ENCODE results near the gene CFTR. TPM values are rescaled to one million over a fixed set of nuclear protein-coding genes. Genes with fewer than 3 reads are reported as not detected.

Gene CFTR
- total RNA-seq, 1 experiment from 2014 or later: 0.19 TPM

DNA sequence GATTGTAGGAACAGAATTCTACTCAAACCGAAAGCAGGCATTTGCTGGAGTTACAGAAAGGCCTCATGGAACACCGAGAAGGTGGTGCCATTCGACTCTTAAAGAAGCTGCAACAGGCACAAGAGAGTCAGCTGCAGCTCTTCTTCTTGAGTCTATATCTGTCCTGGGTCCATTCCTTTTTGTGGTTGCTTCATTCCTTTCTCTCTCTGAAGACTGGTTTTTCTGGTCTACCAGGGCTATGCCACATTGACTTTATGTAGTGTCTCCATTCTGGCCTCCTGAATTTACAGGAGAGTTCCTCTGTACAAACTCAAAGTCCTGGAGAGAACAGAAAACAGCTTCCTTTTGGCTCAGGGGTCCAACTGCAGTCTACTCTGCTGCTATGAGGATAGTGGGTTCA lies 132.8 kb downstream of the CFTR start:
- intact Hi-C loops (cut with micrococcal nuclease; ENCODE audit: unreplicated experiment): no loop called here
- no peaks in the 10 kb centered on the region for H3K27me3 ChIP-seq (replicated peaks; ENCODE audit: insufficient read depth, low read depth, low read length, poor library complexity)
- TF ChIP-seq EZH2 (IDR thresholded peaks at IDR 0.05; ENCODE audit: borderline replicate concordance, low read depth, low read length, poor library complexity, severe bottlenecking): no peak
- TF ChIP-seq, protein P1, sequence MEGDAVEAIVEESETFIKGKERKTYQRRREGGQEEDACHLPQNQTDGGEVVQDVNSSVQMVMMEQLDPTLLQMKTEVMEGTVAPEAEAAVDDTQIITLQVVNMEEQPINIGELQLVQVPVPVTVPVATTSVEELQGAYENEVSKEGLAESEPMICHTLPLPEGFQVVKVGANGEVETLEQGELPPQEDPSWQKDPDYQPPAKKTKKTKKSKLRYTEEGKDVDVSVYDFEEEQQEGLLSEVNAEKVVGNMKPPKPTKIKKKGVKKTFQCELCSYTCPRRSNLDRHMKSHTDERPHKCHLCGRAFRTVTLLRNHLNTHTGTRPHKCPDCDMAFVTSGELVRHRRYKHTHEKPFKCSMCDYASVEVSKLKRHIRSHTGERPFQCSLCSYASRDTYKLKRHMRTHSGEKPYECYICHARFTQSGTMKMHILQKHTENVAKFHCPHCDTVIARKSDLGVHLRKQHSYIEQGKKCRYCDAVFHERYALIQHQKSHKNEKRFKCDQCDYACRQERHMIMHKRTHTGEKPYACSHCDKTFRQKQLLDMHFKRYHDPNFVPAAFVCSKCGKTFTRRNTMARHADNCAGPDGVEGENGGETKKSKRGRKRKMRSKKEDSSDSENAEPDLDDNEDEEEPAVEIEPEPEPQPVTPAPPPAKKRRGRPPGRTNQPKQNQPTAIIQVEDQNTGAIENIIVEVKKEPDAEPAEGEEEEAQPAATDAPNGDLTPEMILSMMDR (conservative IDR thresholded peaks at IDR 0.05; ENCODE audit: low read depth, low read length): no peak
- no peaks in the 10 kb centered on the region for H3K9me3 ChIP-seq (ENCODE audit: low read depth, low read length, poor library complexity, severe bottlenecking)
- H3K27ac ChIP-seq (ENCODE audit: low read depth, low read length, poor library complexity, severe bottlenecking): no peak overlapping the region
- H3K4me1 ChIP-seq (ENCODE audit: insufficient read depth, low read length, poor library complexity, severe bottlenecking): no peaks in the 10 kb centered on the region
- BruUV-seq (replicated peaks): no TSS peak
- DNase-seq (ENCODE audit: low spot score): no peak
- no peak overlapping the region for H3K4me3 ChIP-seq (ENCODE audit: low read depth, low read length, poor library complexity, severe bottlenecking)
- no peaks in the 10 kb centered on the region for H3K36me3 ChIP-seq (ENCODE audit: insufficient read depth, low read length, poor library complexity, severe bottlenecking)
- ChIA-PET CTCF (no interaction called here), POLR2A (ENCODE audit: low non-redundant PET) (no interaction called here)

DNA sequence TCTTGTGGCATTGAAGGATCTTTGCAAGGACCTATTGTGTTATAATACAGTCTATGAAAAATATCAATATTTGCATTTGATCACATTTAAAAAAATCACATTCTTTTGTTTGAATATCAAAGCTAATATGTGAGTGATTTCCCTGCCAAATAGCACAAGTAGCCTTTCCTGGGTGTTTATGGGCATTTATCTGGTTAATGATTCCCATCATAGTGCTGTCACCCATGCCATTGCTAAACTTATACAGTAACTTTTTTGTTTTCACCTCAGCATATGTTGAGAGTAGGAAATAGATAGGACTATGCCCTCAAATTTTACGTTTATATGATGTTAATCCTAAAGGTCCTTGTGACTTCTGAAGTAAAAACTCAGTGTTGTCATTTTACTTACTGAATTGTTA lies 136.9 kb downstream of the CFTR start:
- TF ChIP-seq, protein P1 (conservative IDR thresholded peaks at IDR 0.05; ENCODE audit: low read depth, low read length): no peak
- no peak for TF ChIP-seq EZH2 (IDR thresholded peaks at IDR 0.05; ENCODE audit: borderline replicate concordance, low read depth, low read length, poor library complexity, severe bottlenecking)
- no TSS peak for BruUV-seq (replicated peaks)
- ChIA-PET POLR2A (ENCODE audit: low non-redundant PET) (no interaction called here), CTCF (no interaction called here)
- Histone ChIP-seq H3K27me3 (replicated peaks; ENCODE audit: insufficient read depth, low read depth, low read length, poor library complexity) (no peaks in the 10 kb centered on the region), H3K36me3 (ENCODE audit: insufficient read depth, low read length, poor library complexity, severe bottlenecking) (no peaks in the 10 kb centered on the region), H3K4me3 (ENCODE audit: low read depth, low read length, poor library complexity, severe bottlenecking) (no peak overlapping the region), H3K9me3 (ENCODE audit: low read depth, low read length, poor library complexity, severe bottlenecking) (no peaks in the 10 kb centered on the region), H3K4me1 (ENCODE audit: insufficient read depth, low read length, poor library complexity, severe bottlenecking) (no peaks in the 10 kb centered on the region), H3K27ac (ENCODE audit: low read depth, low read length, poor library complexity, severe bottlenecking) (no peak overlapping the region)
- DNase-seq (ENCODE audit: low spot score): no peak
- intact Hi-C loops (cut with micrococcal nuclease; ENCODE audit: unreplicated experiment): no loop called here

DNA sequence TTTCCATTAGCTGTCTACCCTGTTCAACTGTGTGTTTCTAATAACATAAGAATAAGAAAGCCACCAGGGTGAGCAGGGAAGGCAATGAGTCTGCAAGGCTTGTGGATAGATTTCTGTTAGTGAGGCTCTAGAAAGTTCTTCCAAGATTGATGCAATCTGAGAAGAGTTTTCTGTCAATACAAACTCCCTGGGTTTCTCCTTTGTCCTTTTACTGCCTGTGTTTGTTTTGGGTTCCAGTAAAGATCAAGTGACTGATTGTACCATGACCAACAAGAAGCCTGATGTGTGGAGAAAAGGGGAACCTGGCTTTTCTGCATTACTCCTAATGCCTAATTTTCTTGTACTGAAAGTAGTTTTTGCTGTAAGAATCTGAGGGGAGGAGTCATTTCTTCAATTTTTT lies 139.9 kb downstream of the CFTR start:
- ChIA-PET POLR2A (ENCODE audit: low non-redundant PET) (no interaction called here), CTCF (no interaction called here)
- Histone ChIP-seq H3K4me1 (ENCODE audit: insufficient read depth, low read length, poor library complexity, severe bottlenecking) (no peaks in the 10 kb centered on the region), H3K4me3 (ENCODE audit: low read depth, low read length, poor library complexity, severe bottlenecking) (no peak overlapping the region), H3K9me3 (ENCODE audit: low read depth, low read length, poor library complexity, severe bottlenecking) (no peaks in the 10 kb centered on the region), H3K36me3 (ENCODE audit: insufficient read depth, low read length, poor library complexity, severe bottlenecking) (no peaks in the 10 kb centered on the region), H3K27me3 (replicated peaks; ENCODE audit: insufficient read depth, low read depth, low read length, poor library complexity) (no peaks in the 10 kb centered on the region), H3K27ac (ENCODE audit: low read depth, low read length, poor library complexity, severe bottlenecking) (no peak overlapping the region)
- no peak for DNase-seq (ENCODE audit: low spot score)
- intact Hi-C loops (cut with micrococcal nuclease; ENCODE audit: unreplicated experiment): no loop called here
- no TSS peak for BruUV-seq (replicated peaks)
- no peak for TF ChIP-seq EZH2 (IDR thresholded peaks at IDR 0.05; ENCODE audit: borderline replicate concordance, low read depth, low read length, poor library complexity, severe bottlenecking)
- TF ChIP-seq, protein P1 (conservative IDR thresholded peaks at IDR 0.05; ENCODE audit: low read depth, low read length): no peak

Measured in A673 (cell line).